Trophoblast cell (in vitro differentiated cells and primary cell): ENCODE data around the gene UTP25.

ENCODE experiments used
- DNase-seq, 2 donors: peaks; one replicate each; pipeline ENCODE4 v3.0.0-alpha.2; 2016
- H2AFZ ChIP-seq: 2 replicates; pipeline ENCODE4 v1.6.1; 2013; ENCODE audit warnings: low read length, moderate library complexity, mild to moderate bottlenecking; ENCODE audit not compliant: insufficient read depth, poor library complexity
- H2AK5ac ChIP-seq: 2 replicates; pipeline ENCODE4 v1.6.1; 2013; ENCODE audit warnings: mild to moderate bottlenecking, low read length
- H2BK120ac ChIP-seq: 2 replicates; pipeline ENCODE4 v1.6.1; 2013; ENCODE audit warnings: low read length, mild to moderate bottlenecking, moderate library complexity; ENCODE audit not compliant: insufficient read depth, poor library complexity
- H2BK12ac ChIP-seq: 2 replicates; pipeline ENCODE4 v1.6.1; 2013; ENCODE audit warnings: mild to moderate bottlenecking, low read length, moderate library complexity
- H2BK5ac ChIP-seq: 2 replicates; pipeline ENCODE4 v1.6.1; 2013; ENCODE audit warnings: low read length, low read depth, moderate library complexity, mild to moderate bottlenecking; ENCODE audit not compliant: poor library complexity
- H3K14ac ChIP-seq: 2 replicates; pipeline ENCODE4 v1.6.1; 2013; ENCODE audit warnings: mild to moderate bottlenecking, low read length
- H3K18ac ChIP-seq: 2 replicates; pipeline ENCODE4 v1.6.1; 2013; ENCODE audit warnings: mild to moderate bottlenecking, low read length
- H3K23ac ChIP-seq: 2 replicates; pipeline ENCODE4 v1.6.1; 2013; ENCODE audit warnings: low read length
- H3K27ac ChIP-seq: 2 replicates; pipeline ENCODE4 v1.5.1; 2013; ENCODE audit warnings: low read depth, mild to moderate bottlenecking, inconsistent platforms, low read length, moderate library complexity
- H3K27me3 ChIP-seq: 2 replicates; pipeline ENCODE4 v1.6.1; 2013; ENCODE audit warnings: inconsistent platforms, mild to moderate bottlenecking, low read length, moderate library complexity; ENCODE audit not compliant: insufficient read depth
- H3K36me3 ChIP-seq, 2 experiments: 1 replicate in 1 of 2; 2 replicates in 1 of 2; pipeline ENCODE4 v1.6.1; 2013; ENCODE audit warnings: low read length in 2 of 2, mild to moderate bottlenecking in 2 of 2, moderate library complexity in 1 of 2; ENCODE audit not compliant: insufficient read depth in 2 of 2, control insufficient read depth in 1 of 2
- H3K4ac ChIP-seq: 2 replicates; pipeline ENCODE4 v1.6.1; 2013; ENCODE audit warnings: low read depth, mild to moderate bottlenecking, low read length, moderate library complexity
- H3K4me1 ChIP-seq, 2 experiments: 1 replicate in 1 of 2; 2 replicates in 1 of 2; pipeline ENCODE4 v1.6.1; 2013; ENCODE audit warnings: low read length in 2 of 2, mild to moderate bottlenecking in 2 of 2, moderate library complexity in 1 of 2; ENCODE audit not compliant: insufficient read depth in 2 of 2, control insufficient read depth in 1 of 2
- H3K4me2 ChIP-seq: 2 replicates; pipeline ENCODE4 v1.6.1; 2013; ENCODE audit warnings: inconsistent platforms, mild to moderate bottlenecking, low read length, moderate library complexity
- H3K4me3 ChIP-seq: 2 replicates; pipeline ENCODE4 v1.5.1; 2013; ENCODE audit warnings: mild to moderate bottlenecking, low read depth, low read length, inconsistent platforms
- H3K79me1 ChIP-seq: one replicate; pipeline ENCODE4 v1.6.1; 2013; ENCODE audit warnings: low read length
- H3K79me2 ChIP-seq: 2 replicates; pipeline ENCODE4 v1.6.1; 2013; ENCODE audit warnings: low read length, mild to moderate bottlenecking; ENCODE audit not compliant: control insufficient read depth, insufficient read depth, poor library complexity
- H3K9ac ChIP-seq: 2 replicates; pipeline ENCODE4 v1.6.1; 2013; ENCODE audit warnings: mild to moderate bottlenecking, low read length
- H3K9me3 ChIP-seq: 2 replicates; pipeline ENCODE4 v1.6.1; 2013; ENCODE audit warnings: low read depth, mild to moderate bottlenecking, control low read depth, inconsistent platforms, low read length; ENCODE audit not compliant: insufficient read depth
- H4K12ac ChIP-seq: 2 replicates; pipeline ENCODE4 v1.6.1; 2013; ENCODE audit warnings: low read depth, mild to moderate bottlenecking, low read length, moderate library complexity
- H4K8ac ChIP-seq: 2 replicates; pipeline ENCODE4 v1.6.1; 2013; ENCODE audit warnings: low read depth, mild to moderate bottlenecking, low read length, moderate library complexity
- H4K91ac ChIP-seq: one replicate; pipeline ENCODE4 v1.6.1; 2013; ENCODE audit warnings: low read depth, mild to moderate bottlenecking, low read length, moderate library complexity
- WGBS: extraction: QIAGEN DNeasy Blood & Tissue Kit; methylation state at CpG from one replicate; pipeline ENCODE4 v1.1.7; 2013; ENCODE audit warnings: missing lambda C conversion rate; ENCODE audit not compliant: insufficient read length, insufficient coverage; ENCODE audit errors: extremely low coverage; 5-methylcytosine and 5-hydroxymethylcytosine counted together

Gene UTP25

DNA sequence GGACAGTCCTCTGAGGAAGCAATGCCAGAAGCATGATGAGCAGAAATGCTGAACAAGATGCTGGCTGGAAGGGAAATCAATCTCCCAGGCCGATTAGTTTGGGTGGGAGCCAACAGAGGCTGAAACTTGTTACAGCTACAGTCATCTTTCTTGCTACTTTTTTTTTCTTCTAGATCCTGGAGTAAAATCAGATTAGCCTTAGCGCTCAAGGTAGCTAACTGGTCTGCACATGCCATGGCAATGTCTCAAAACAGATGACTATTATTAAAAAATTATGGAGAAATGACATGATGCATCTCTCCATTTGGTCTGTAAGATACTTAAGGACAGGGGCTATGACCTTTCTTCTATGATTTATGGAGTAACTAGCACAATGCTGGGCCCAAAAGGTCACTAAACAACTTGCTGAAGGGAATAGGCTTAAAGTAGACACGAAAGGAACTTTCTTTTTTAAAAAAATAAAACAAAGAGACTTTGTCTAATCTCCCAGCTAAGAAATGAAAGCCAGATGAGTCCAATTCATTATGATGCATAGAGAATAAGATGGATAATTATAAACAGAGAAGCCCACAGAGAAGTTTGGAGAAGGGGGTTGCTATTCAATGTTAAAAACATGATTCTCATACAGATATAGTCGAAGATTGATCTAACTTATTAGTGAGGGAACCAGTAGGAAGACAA is 42.5 kb downstream of the UTP25 start:
- no CpG with 5 or more reads among the region's 4 CpGs for WGBS
- no peak overlapping the region for H3K23ac ChIP-seq
- no peaks in the 10 kb centered on the region for H3K79me2 ChIP-seq
- no peak overlapping the region for H2AK5ac ChIP-seq
- no peak overlapping the region for H3K9ac ChIP-seq
- H3K4me1 ChIP-seq = no peaks in the 10 kb centered on the region
- H4K8ac ChIP-seq = no peak overlapping the region
- no peak overlapping the region for H3K4ac ChIP-seq
- no peak overlapping the region for H2BK12ac ChIP-seq
- no peak overlapping the region for H4K12ac ChIP-seq
- H3K27me3 ChIP-seq = no peaks in the 10 kb centered on the region
- peaks cover 2% of the 10 kb centered on the region for H3K9me3 ChIP-seq
- no peak overlapping the region for H3K14ac ChIP-seq
- H3K4me3 ChIP-seq = no peak overlapping the region
- no peak for DNase-seq
- no peak overlapping the region for H3K4me2 ChIP-seq
- no peaks in the 10 kb centered on the region for H3K79me1 ChIP-seq
- H2BK120ac ChIP-seq = no peak overlapping the region
- H2BK5ac ChIP-seq = no peak overlapping the region
- H3K27ac ChIP-seq = no peak overlapping the region
- H3K18ac ChIP-seq = no peak overlapping the region
- H2AFZ ChIP-seq = no peak overlapping the region
- no peaks in the 10 kb centered on the region for H3K36me3 ChIP-seq
- H4K91ac ChIP-seq = no peak overlapping the region

DNA sequence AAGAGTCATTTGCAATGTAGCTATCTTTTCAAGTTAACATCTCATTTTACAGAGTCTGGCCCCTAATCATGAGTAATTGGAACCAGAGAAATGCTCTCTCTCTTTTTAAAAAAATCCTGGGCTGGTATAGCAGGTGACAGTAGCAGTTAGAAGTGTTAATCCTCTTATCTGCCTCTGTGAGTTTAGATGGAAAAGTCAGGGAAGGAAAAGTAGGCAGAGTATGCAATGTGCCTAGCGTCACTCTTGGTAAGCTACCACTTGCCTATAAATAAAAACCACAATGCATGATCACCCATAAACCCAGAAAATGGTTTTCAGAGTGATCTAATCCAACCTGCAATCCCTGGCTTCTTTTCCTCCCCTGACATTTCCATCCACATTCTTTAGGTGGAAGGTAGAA is 43.2 kb downstream of the UTP25 start:
- DNase-seq = no peak

DNA sequence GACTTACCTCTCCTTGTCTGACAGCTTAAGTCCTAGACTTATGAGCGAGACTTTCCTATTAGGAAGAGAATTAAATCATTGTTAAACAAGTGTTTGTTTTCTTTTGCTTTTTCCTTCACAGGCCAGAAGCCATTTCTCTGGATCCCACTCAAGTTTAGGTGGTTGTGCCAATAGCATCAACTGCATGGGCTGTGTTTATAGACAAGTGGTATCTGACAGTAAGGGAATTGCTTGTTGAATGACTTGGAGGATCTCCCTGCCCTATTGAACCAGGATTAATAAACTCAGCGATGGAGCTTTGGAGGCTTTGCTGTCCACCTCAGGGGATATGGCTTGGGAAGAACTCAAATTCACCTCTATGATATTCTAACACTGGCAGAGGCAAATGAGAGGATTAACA is 43.7 kb downstream of the UTP25 start:
- H3K4ac ChIP-seq = no peak overlapping the region
- H3K14ac ChIP-seq = no peak overlapping the region
- H3K9ac ChIP-seq = no peak overlapping the region
- H3K18ac ChIP-seq = no peak overlapping the region
- H3K79me2 ChIP-seq = no peaks in the 10 kb centered on the region
- no peak overlapping the region for H2BK120ac ChIP-seq
- no peak overlapping the region for H3K4me3 ChIP-seq
- H3K79me1 ChIP-seq = no peaks in the 10 kb centered on the region
- no peak for DNase-seq
- H4K12ac ChIP-seq = no peak overlapping the region
- no CpG with 5 or more reads among the region's 2 CpGs for WGBS
- H3K23ac ChIP-seq = no peak overlapping the region
- H3K27me3 ChIP-seq = no peaks in the 10 kb centered on the region
- peaks cover 2% of the 10 kb centered on the region for H3K9me3 ChIP-seq
- H2BK12ac ChIP-seq = no peak overlapping the region
- H4K91ac ChIP-seq = no peak overlapping the region
- no peak overlapping the region for H2BK5ac ChIP-seq
- H4K8ac ChIP-seq = no peak overlapping the region
- H3K4me2 ChIP-seq = no peak overlapping the region
- H2AFZ ChIP-seq = no peak overlapping the region
- no peak overlapping the region for H2AK5ac ChIP-seq
- H3K4me1 ChIP-seq = no peaks in the 10 kb centered on the region
- H3K36me3 ChIP-seq = no peaks in the 10 kb centered on the region
- no peak overlapping the region for H3K27ac ChIP-seq

More for the DNA sequence above, 43.2 kb downstream of the UTP25 start:
- H3K79me2 ChIP-seq = no peaks in the 10 kb centered on the region
- no peak overlapping the region for H2BK12ac ChIP-seq
- no peak overlapping the region for H3K27ac ChIP-seq
- H3K4me3 ChIP-seq = no peak overlapping the region
- WGBS = no CpG with 5 or more reads among the region's 1 CpG
- H3K79me1 ChIP-seq = no peaks in the 10 kb centered on the region
- no peak overlapping the region for H3K14ac ChIP-seq
- H4K12ac ChIP-seq = no peak overlapping the region
- no peak overlapping the region for H3K4ac ChIP-seq
- no peak overlapping the region for H3K23ac ChIP-seq
- H2BK120ac ChIP-seq = no peak overlapping the region
- H3K9ac ChIP-seq = no peak overlapping the region
- no peak overlapping the region for H2AK5ac ChIP-seq
- H3K27me3 ChIP-seq = no peaks in the 10 kb centered on the region
- H3K18ac ChIP-seq = no peak overlapping the region
- H2AFZ ChIP-seq = no peak overlapping the region
- no peak overlapping the region for H2BK5ac ChIP-seq
- H3K4me2 ChIP-seq = no peak overlapping the region
- H3K9me3 ChIP-seq = peaks cover 2% of the 10 kb centered on the region
- H4K91ac ChIP-seq = no peak overlapping the region
- H3K4me1 ChIP-seq = no peaks in the 10 kb centered on the region
- no peak overlapping the region for H4K8ac ChIP-seq
- H3K36me3 ChIP-seq = no peaks in the 10 kb centered on the region

DNA sequence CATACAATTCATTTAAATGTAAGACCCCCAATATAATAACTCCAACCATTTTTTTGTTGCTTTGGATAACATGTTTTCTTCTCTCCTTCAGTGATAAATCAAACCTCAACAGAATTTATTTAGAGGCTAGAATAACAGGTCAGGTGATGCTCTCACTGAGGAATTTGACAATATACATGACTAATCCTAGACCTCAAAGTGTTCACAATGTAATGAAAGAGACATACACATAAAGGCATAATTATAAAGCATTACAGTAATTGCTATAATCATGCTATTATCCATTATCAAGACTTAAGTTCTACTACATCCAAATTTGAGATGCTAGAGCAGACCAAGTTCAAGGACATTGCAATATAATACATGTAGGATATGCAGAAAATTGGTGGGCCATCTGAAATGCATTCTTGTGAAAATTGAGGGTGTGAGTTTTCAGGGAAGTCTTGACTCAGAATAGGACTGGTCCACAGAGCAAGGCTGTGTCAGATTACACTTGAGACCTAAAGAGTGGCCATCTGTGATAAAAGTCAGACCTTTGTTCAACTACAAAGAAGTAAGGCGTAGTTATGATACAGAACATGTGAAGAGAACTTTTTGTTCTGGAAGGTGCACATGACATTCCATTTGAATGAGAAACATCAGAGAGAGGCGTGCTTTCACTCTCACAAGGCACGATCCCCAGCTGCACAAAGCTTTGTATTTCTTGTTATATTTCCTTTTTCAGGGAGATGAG is 45.5 kb downstream of the UTP25 start:
- no peak overlapping the region for H3K14ac ChIP-seq
- H4K8ac ChIP-seq = no peak overlapping the region
- no peak overlapping the region for H2BK120ac ChIP-seq
- H3K9me3 ChIP-seq = no peaks in the 10 kb centered on the region
- H3K23ac ChIP-seq = no peak overlapping the region
- H3K18ac ChIP-seq = no peak overlapping the region
- H3K9ac ChIP-seq = no peak overlapping the region
- H3K79me2 ChIP-seq = no peaks in the 10 kb centered on the region
- H3K4ac ChIP-seq = no peak overlapping the region
- H3K79me1 ChIP-seq = no peaks in the 10 kb centered on the region
- H3K4me3 ChIP-seq = no peak overlapping the region
- no peak overlapping the region for H2BK12ac ChIP-seq
- H4K91ac ChIP-seq = no peak overlapping the region
- WGBS = no CpG with 5 or more reads among the region's 3 CpGs
- no peak overlapping the region for H2AFZ ChIP-seq
- no peaks in the 10 kb centered on the region for H3K4me1 ChIP-seq
- H3K4me2 ChIP-seq = no peak overlapping the region
- no peaks in the 10 kb centered on the region for H3K27me3 ChIP-seq
- no peak for DNase-seq
- H2AK5ac ChIP-seq = no peak overlapping the region
- no peak overlapping the region for H2BK5ac ChIP-seq
- H3K27ac ChIP-seq = no peak overlapping the region
- no peaks in the 10 kb centered on the region for H3K36me3 ChIP-seq
- H4K12ac ChIP-seq = no peak overlapping the region
